Nephron (organoid): ENCODE results near the gene CUX1.
A peak's percentile ranks its signal among the peaks of the same experiment; 100 is the strongest.

ENCODE experiments used
- H3K27ac Mint-ChIP-seq, 3 experiments: 2 replicates each; pipeline ENCODE4 v1.8.0; 2020; ENCODE audit warnings: mixed read lengths in 3 of 3, mild to moderate bottlenecking in 2 of 3, moderate library complexity in 1 of 3
- H3K27me3 Mint-ChIP-seq: 2 replicates; pipeline ENCODE4 v1.8.0; 2021; ENCODE audit warnings: low read depth, mild to moderate bottlenecking, moderate library complexity, mixed read lengths
- H3K36me3 Mint-ChIP-seq: 2 replicates; pipeline ENCODE4 v1.8.0; 2020; ENCODE audit warnings: low read depth, mixed read lengths
- H3K4me1 Mint-ChIP-seq: 2 replicates; pipeline ENCODE4 v1.8.0; 2020; ENCODE audit warnings: mixed read lengths
- H3K4me3 Mint-ChIP-seq, 3 experiments: 2 replicates each; pipeline ENCODE4 v1.8.0; 2020; ENCODE audit warnings: mild to moderate bottlenecking in 3 of 3, mixed read lengths in 3 of 3, moderate library complexity in 2 of 3
- H3K9me3 Mint-ChIP-seq: 2 replicates; pipeline ENCODE4 v1.8.0; 2020; ENCODE audit warnings: mixed read lengths
- TF ChIP-seq, protein P1 (sequence below), 3 experiments: fragments of 200-600 bp; sonication (generic); IDR thresholded peaks; one replicate each; pipeline ENCODE4 v1.5.0; 2021; ENCODE audit warnings: antibody characterized with exemption in 3 of 3; ENCODE audit not compliant: unreplicated experiment in 3 of 3

CUX1 gene

DNA sequence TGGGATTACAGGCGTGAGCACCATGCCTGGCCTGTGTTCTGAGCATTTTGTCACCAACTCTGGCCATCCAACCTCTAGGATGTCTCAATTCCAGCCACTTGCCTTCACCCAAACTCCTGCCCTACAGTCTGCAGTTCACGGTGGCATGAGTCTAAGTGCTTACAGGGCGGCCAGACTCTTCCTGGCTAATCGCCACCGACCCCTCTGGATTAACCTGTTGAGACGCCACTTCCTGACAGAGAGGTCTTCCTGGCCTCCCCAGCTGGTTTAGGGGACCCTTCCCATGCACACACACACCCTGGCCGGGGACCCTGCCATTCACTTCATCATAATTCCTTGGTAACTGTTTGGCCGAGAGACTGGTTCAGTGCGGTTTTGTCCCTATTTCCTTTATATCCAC lies 257.7 kb downstream of the CUX1 start:
- TF ChIP-seq, protein P1, sequence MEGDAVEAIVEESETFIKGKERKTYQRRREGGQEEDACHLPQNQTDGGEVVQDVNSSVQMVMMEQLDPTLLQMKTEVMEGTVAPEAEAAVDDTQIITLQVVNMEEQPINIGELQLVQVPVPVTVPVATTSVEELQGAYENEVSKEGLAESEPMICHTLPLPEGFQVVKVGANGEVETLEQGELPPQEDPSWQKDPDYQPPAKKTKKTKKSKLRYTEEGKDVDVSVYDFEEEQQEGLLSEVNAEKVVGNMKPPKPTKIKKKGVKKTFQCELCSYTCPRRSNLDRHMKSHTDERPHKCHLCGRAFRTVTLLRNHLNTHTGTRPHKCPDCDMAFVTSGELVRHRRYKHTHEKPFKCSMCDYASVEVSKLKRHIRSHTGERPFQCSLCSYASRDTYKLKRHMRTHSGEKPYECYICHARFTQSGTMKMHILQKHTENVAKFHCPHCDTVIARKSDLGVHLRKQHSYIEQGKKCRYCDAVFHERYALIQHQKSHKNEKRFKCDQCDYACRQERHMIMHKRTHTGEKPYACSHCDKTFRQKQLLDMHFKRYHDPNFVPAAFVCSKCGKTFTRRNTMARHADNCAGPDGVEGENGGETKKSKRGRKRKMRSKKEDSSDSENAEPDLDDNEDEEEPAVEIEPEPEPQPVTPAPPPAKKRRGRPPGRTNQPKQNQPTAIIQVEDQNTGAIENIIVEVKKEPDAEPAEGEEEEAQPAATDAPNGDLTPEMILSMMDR (IDR thresholded peaks at IDR 0.05; ENCODE audit: unreplicated experiment in 3 of 3), result no peak
- Mint-ChIP-seq H3K27ac (no peak overlapping the region), H3K4me3 (no peak overlapping the region), H3K27me3 (no peaks in the 10 kb centered on the region), H3K4me1 (peaks cover 8% of the 10 kb centered on the region), H3K36me3 (peaks cover 64% of the 10 kb centered on the region), H3K9me3 (peaks cover 1% of the 10 kb centered on the region)

DNA sequence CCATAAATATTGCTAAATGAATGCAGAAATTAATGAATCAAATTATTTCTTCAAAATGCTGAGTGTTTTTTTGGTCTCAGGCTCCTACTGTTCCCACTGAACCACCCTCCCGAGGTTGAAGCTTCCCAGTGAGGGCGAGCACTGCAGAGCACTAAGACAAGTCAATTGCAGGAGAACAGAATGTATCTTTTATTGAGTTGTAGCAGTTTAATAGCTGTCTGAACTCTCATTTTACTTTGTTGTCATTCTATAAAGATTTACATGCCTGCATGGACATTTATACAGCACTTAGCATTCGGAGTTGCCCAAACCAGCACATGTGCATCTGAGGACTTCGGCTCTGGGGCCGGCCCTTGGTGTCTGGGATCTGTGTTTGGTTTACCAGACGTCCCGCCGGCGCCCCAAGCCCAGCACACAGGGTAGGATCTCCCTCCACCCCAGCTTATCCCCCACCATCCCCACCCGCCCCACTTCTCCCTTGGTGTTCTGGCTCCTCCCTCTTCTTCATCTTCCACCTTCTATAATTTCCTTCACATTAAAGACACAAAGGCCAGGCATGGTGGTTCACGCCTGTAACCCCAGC lies 258.2 kb downstream of the CUX1 start:
- H3K36me3 Mint-ChIP-seq, result peaks cover 64% of the 10 kb centered on the region
- no peaks in the 10 kb centered on the region for H3K27me3 Mint-ChIP-seq
- H3K4me3 Mint-ChIP-seq, result no peak overlapping the region
- H3K27ac Mint-ChIP-seq, result no peak overlapping the region
- TF ChIP-seq, protein P1 (IDR thresholded peaks at IDR 0.05; ENCODE audit: unreplicated experiment in 3 of 3), result no peak
- H3K4me1 Mint-ChIP-seq, result peaks cover 8% of the 10 kb centered on the region
- H3K9me3 Mint-ChIP-seq, result no peaks in the 10 kb centered on the region

DNA sequence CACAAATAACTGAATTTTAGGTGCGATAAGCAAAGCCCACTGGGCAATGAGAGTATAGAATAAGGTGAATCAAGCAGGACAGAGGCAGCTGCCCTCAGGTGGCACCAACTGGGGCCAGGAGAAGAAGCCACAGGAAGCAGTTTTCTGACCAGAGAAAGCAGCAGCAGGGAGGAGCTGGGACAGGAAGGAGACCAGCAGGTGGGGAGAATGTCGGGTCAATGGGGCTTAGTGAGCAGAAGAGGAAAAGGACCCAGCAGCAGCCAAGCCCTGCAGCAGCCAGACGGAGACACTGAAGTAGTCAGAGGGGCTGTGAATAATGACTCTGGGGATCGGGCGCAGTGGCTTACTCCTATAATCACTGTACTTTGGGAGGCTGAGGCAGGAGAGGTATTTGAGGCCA lies 259.7 kb downstream of the CUX1 start:
- Mint-ChIP-seq H3K27me3 (no peaks in the 10 kb centered on the region), H3K4me3 (no peak overlapping the region), H3K36me3 (peaks cover 65% of the 10 kb centered on the region), H3K27ac (peak overlapping the region in 1 of 3 experiments; percentile 36), H3K4me1 (peaks cover 8% of the 10 kb centered on the region), H3K9me3 (peaks cover 3% of the 10 kb centered on the region)
- TF ChIP-seq, protein P1 (IDR thresholded peaks at IDR 0.05; ENCODE audit: unreplicated experiment in 3 of 3), result no peak

DNA sequence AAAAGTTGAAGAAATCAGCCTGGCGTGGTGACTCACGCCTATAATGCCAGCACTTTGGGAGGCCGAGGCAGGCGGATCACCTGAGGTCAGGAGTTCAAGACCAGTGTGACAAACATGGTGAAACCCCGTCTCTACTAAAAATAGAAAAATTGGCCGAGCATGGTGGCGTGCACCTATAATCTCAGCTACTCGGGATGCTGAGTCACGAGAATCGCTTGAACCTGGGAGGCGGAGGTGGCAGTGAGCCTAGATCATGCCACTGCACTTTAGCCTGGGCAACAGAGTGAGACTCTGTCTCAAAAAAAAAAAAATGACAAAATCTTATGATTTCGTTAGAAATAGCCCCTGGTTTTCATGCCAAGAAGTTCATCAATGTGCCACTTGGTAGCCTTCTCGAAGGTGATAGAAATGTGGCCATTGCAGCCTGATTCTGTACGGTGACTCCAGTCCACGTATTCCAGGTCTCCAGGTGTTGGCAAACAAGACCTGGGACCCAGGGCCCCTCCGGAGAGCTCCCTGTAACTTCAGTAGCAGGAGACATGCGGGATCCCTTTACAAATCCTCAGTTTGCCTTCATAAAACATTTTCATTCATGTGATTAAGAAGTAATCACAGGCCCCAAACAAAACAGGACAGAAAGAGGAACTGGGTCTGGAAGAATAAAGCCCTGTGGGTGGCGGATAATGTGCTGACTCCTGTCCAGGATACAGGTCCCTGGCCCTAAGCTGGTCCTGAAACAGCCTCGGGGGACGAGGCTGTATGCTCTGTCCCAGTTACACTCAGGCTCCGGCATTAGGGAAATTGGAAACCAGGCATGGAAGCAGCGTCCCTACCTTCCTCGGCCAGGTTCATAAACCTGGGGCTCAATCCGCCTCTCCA lies 262.0 kb downstream of the CUX1 start:
- Mint-ChIP-seq H3K4me3 (no peak overlapping the region), H3K9me3 (peaks cover 6% of the 10 kb centered on the region), H3K27ac (no peak overlapping the region), H3K36me3 (peaks cover 65% of the 10 kb centered on the region), H3K27me3 (no peaks in the 10 kb centered on the region), H3K4me1 (peaks cover 8% of the 10 kb centered on the region)
- TF ChIP-seq, protein P1 (IDR thresholded peaks at IDR 0.05; ENCODE audit: unreplicated experiment in 3 of 3), result no peak

DNA sequence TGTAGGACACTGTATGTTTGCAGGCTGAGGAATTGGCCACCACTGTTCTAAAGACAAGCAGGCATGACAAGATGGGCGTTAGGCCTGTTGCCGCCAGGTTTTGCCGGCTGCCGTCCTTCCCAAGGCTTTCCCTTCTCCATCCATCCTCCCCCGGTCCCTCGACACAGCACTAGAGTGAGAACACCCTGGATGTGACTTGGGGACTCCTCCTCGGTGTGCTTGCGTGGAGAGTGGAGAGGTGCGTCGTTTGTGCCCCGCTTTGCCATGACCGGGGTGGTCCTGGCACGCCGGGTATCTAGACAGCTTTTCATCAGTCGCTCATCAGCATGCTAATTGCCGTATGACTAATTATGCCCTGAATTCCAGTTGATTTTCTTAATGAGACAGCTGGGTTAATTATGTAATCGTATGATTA lies 262.6 kb downstream of the CUX1 start:
- Mint-ChIP-seq H3K36me3 (peaks cover 70% of the 10 kb centered on the region), H3K27me3 (no peaks in the 10 kb centered on the region), H3K9me3 (peaks cover 6% of the 10 kb centered on the region), H3K4me3 (no peak overlapping the region), H3K27ac (no peak overlapping the region), H3K4me1 (peaks cover 8% of the 10 kb centered on the region)
- TF ChIP-seq, protein P1 (IDR thresholded peaks at IDR 0.05; ENCODE audit: unreplicated experiment in 3 of 3), result no peak
